ENCODE data around the gene PIGH.
"Not testable (repeated sequence)": the region's sequence is repeated elsewhere in the genome, so short reads cannot be mapped to it uniquely, and the experiment has no call there.

The PIGH gene

GRCh38 chr14:67638642-67639041, 38.6 kb upstream of the PIGH start:
- TF ChIP-seq CTCF (IDR thresholded peaks at IDR 0.05; ENCODE audit: low read depth, low read length) = no peak
- DNase-seq (ENCODE audit: extremely low read depth, low read depth) = no peak

- no peak for DNase-seq (ENCODE audit: extremely low read depth, low read depth)
- TF ChIP-seq CTCF (IDR thresholded peaks at IDR 0.05; ENCODE audit: low read depth, low read length) = no peak
Measured at GRCh38 chr14:67636361-67636919, 36.4 kb upstream of the PIGH start.

- no peak for DNase-seq (ENCODE audit: extremely low read depth, low read depth)
- no peak for TF ChIP-seq CTCF (IDR thresholded peaks at IDR 0.05; ENCODE audit: low read depth, low read length)
Measured at GRCh38 chr14:67633451-67634147, 33.5 kb upstream of the PIGH start.

- no peak for TF ChIP-seq CTCF (IDR thresholded peaks at IDR 0.05; ENCODE audit: low read depth, low read length)
- DNase-seq (ENCODE audit: extremely low read depth, low read depth) = no peak
Measured at GRCh38 chr14:67630938-67631337, 30.9 kb upstream of the PIGH start.

GRCh38 chr14:67630186-67630585, 30.1 kb upstream of the PIGH start:
- DNase-seq (ENCODE audit: extremely low read depth, low read depth) = no peak
- TF ChIP-seq CTCF (IDR thresholded peaks at IDR 0.05; ENCODE audit: low read depth, low read length) = no peak

DNA sequence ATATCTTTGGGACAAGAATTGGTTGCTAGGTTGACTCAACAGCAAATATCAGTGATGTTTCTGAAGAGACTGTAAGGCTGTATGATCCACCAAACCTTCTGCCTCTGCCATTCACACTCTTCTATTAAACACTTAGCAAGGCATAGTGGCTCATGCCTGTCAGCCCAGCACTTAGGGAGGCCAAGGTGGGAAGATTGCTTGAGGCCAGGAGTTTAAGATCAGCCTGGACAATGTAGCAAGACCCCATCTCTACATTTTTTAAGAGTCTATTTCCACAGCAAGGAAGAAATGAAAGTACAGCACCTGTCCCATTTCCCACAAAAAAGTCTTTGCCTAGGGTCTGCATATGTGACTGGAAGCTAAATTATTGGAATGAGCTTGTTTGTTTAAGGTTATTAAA, 27.5 kb upstream of the PIGH start:
- no peak for DNase-seq (ENCODE audit: extremely low read depth, low read depth)
- no peak for TF ChIP-seq CTCF (IDR thresholded peaks at IDR 0.05; ENCODE audit: low read depth, low read length)

- DNase-seq (ENCODE audit: extremely low read depth, low read depth) = not testable (repeated sequence)
Measured at GRCh38 chr14:67626131-67626530, 26.1 kb upstream of the PIGH start.

- no peak for TF ChIP-seq CTCF (IDR thresholded peaks at IDR 0.05; ENCODE audit: low read depth, low read length)
- no peak for DNase-seq (ENCODE audit: extremely low read depth, low read depth)
Measured at GRCh38 chr14:67623114-67623513, 23.0 kb upstream of the PIGH start.

Measured in AG09319 (cell line).